ENCODE data around the gene SLC27A4.

DNA sequence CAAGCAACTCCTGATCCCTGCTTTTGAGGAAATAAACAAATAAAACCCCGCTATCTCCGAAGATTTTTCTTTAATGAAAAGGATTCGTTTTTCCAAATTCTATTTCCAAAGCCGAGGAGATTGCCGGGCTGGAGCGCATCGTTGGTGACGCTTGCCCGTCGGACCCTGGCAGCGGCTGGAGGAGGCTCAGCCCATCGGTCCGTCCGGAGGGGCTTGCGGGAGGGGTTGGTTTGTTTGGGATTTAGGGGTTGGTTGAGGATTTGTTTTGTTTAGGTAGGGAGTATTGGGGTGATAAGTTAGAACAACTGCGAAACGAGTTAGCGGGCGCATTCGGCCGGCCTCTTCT lies 51.6 kb downstream of the SLC27A4 start:
- TF ChIP-seq SUZ12 (IDR thresholded peaks at IDR 0.05) (no peak), NFRKB (IDR thresholded peaks at IDR 0.05) (no peak), FOXK2 (IDR thresholded peaks at IDR 0.05) (no peak)

All from HEK293T (cell line).